Right cardiac atrium (tissue), 5 donors: ENCODE results near the gene POPDC3. TPM values are rescaled to one million over a fixed set of nuclear protein-coding genes. Genes with fewer than 3 reads are reported as not detected.

Experiments used
- ATAC-seq, 2 donors: fragments of 200-7000 bp; cut with Tn5 transposase; one replicate each; pipeline versions ENCODE4 v1.8.0 to v1.9.1; 2020; ENCODE audit warnings: moderate library complexity in 2 of 2, mild to moderate bottlenecking in 1 of 2
- DNase-seq, 3 donors: peaks; one replicate each; pipeline ENCODE4 v3.0.0-alpha.2; 2020
- H3K27ac ChIP-seq: one replicate; pipeline ENCODE4 v1.5.1; 2013; ENCODE audit warnings: mild to moderate bottlenecking, low read length, control low read depth, moderate library complexity
- H3K27me3 ChIP-seq: one replicate; pipeline ENCODE4 v1.6.1; 2013; ENCODE audit not compliant: control insufficient read depth, insufficient read depth
- H3K4me1 ChIP-seq: one replicate; pipeline ENCODE4 v1.6.1; 2013; ENCODE audit warnings: low read length; ENCODE audit not compliant: control insufficient read depth, insufficient read depth
- H3K4me3 ChIP-seq: one replicate; pipeline ENCODE4 v1.5.1; 2013; ENCODE audit warnings: low read length, control low read depth
- H3K9me3 ChIP-seq: one replicate; pipeline ENCODE4 v1.6.1; 2013; ENCODE audit warnings: low read length; ENCODE audit not compliant: control insufficient read depth
- WGBS: extraction: QIAGEN DNeasy Blood & Tissue Kit; methylation state at CpG from one replicate; pipeline ENCODE4 v1.1.7; 2013; 5-methylcytosine and 5-hydroxymethylcytosine counted together
- intact Hi-C, 4 donors: fragments of 100-400 bp; cut with DNase I; formaldehyde crosslinking; loops; one replicate each; pipeline versions ENCODE4 v1.11.0 to v1.14.0; 2022 to 2023
- polyA plus RNA-seq: library from polyadenylated mRNA; stranded (reverse); fragments of 200-250 nt; gene quantifications from one replicate; pipeline ENCODE4 v1.2.3, GENCODE V29; 2013
- total RNA-seq, 4 donors: library from RNA; stranded (reverse); fragmentation: NEBNext Ultra II Directional; extraction: Animal tissue kit (Norgen Biotek cat#: 25700); gene quantifications; one replicate each; pipeline ENCODE4 v1.2.1, GENCODE V29; 2021
- donor health status: healthy with polysubstance abuse.
- donor health status: DM: no; HTN: yes; CAD: no.
- donor health status: DM: no; HTN: no; CAD: no.
- donor health status: DM: no; HTN: yes; CAD: no; lungs with severe emphysema.
- donor health status: DM: yes; HTN: yes; CAD: no.

POPDC3 gene
- total and polyA plus RNA-seq, 5 donors = 31.6 to 53.2 (median 48.2) TPM

- ATAC-seq (no peak), DNase-seq (no peak)
- WGBS = 62% methylated on average over 3 of the region's 3 CpGs
- intact Hi-C loops = no loop called here
- H3K27me3 ChIP-seq = no peaks in the 10 kb centered on the region
- H3K4me1 ChIP-seq = no peaks in the 10 kb centered on the region
- H3K9me3 ChIP-seq = no peaks in the 10 kb centered on the region
- no peak overlapping the region for H3K4me3 ChIP-seq
- no peak overlapping the region for H3K27ac ChIP-seq
Observed at GRCh38 chr6:105194591-105194990, 14.8 kb upstream of the POPDC3 start.

GRCh38 chr6:105194106-105194505 is 14.3 kb upstream of the POPDC3 start:
- H3K27ac ChIP-seq = no peak overlapping the region
- H3K4me1 ChIP-seq = no peaks in the 10 kb centered on the region
- no peak for ATAC-seq
- H3K9me3 ChIP-seq = no peaks in the 10 kb centered on the region
- H3K4me3 ChIP-seq = no peak overlapping the region
- DNase-seq = no peak
- intact Hi-C loops = no loop called here
- 45% methylated on average over 1 of the region's 1 CpG for WGBS
- no peaks in the 10 kb centered on the region for H3K27me3 ChIP-seq

GRCh38 chr6:105193647-105194046 is 13.8 kb upstream of the POPDC3 start:
- Histone ChIP-seq H3K9me3 (no peaks in the 10 kb centered on the region), H3K4me3 (no peak overlapping the region), H3K27ac (no peak overlapping the region), H3K27me3 (no peaks in the 10 kb centered on the region), H3K4me1 (no peaks in the 10 kb centered on the region)
- DNase-seq (no peak), ATAC-seq (no peak)
- intact Hi-C loops = no loop called here
- WGBS = 63% methylated on average over 1 of the region's 1 CpG

GRCh38 chr6:105192707-105193465 is 13.1 kb upstream of the POPDC3 start:
- H3K27ac ChIP-seq = no peak overlapping the region
- ATAC-seq (no peak), DNase-seq (no peak)
- 68% methylated on average over 7 of the region's 7 CpGs for WGBS
- H3K27me3 ChIP-seq = no peaks in the 10 kb centered on the region
- no peak overlapping the region for H3K4me3 ChIP-seq
- H3K9me3 ChIP-seq = no peaks in the 10 kb centered on the region
- intact Hi-C loops = no loop called here
- H3K4me1 ChIP-seq = no peaks in the 10 kb centered on the region

GRCh38 chr6:105191351-105191750 is 11.5 kb upstream of the POPDC3 start:
- Histone ChIP-seq H3K4me1 (no peaks in the 10 kb centered on the region), H3K27me3 (no peaks in the 10 kb centered on the region), H3K27ac (no peak overlapping the region), H3K4me3 (no peak overlapping the region), H3K9me3 (no peaks in the 10 kb centered on the region)
- no peak for DNase-seq
- 88% methylated on average over 1 of the region's 1 CpG for WGBS
- intact Hi-C loops = no loop called here
- ATAC-seq = no peak

- no peaks in the 10 kb centered on the region for H3K9me3 ChIP-seq
- no peak overlapping the region for H3K4me3 ChIP-seq
- intact Hi-C loops = no loop called here
- 74% methylated on average over 10 of the region's 10 CpGs for WGBS
- DNase-seq = no peak
- no peaks in the 10 kb centered on the region for H3K27me3 ChIP-seq
- ATAC-seq = no peak
- H3K4me1 ChIP-seq = no peaks in the 10 kb centered on the region
- H3K27ac ChIP-seq = no peak overlapping the region
Observed at GRCh38 chr6:105189026-105189820, 9.4 kb upstream of the POPDC3 start.

GRCh38 chr6:105188251-105188650 is 8.4 kb upstream of the POPDC3 start:
- DNase-seq (no peak), ATAC-seq (no peak)
- H3K27ac ChIP-seq = no peak overlapping the region
- intact Hi-C loops = no loop called here
- no peaks in the 10 kb centered on the region for H3K9me3 ChIP-seq
- 97% methylated on average over 2 of the region's 2 CpGs for WGBS
- H3K4me3 ChIP-seq = no peak overlapping the region
- no peaks in the 10 kb centered on the region for H3K27me3 ChIP-seq
- no peaks in the 10 kb centered on the region for H3K4me1 ChIP-seq

- intact Hi-C loops = no loop called here
- WGBS = 93% methylated on average over 2 of the region's 2 CpGs
Observed at GRCh38 chr6:105186576-105186975, 6.8 kb upstream of the POPDC3 start.

GRCh38 chr6:105184921-105185320 is 5.1 kb upstream of the POPDC3 start:
- 56% methylated on average over 2 of the region's 2 CpGs for WGBS
- peaks cover 2% of the 10 kb centered on the region for H3K4me1 ChIP-seq
- intact Hi-C loops = no loop called here
- H3K27ac ChIP-seq = no peak overlapping the region
- no peaks in the 10 kb centered on the region for H3K27me3 ChIP-seq
- DNase-seq = no peak
- ATAC-seq = no peak
- no peaks in the 10 kb centered on the region for H3K9me3 ChIP-seq
- H3K4me3 ChIP-seq = no peak overlapping the region

More at GRCh38 chr6:105186576-105186975, 6.8 kb upstream of the POPDC3 start:
- H3K27ac ChIP-seq = no peak overlapping the region
- ATAC-seq (no peak), DNase-seq (no peak)
- peaks cover 2% of the 10 kb centered on the region for H3K4me1 ChIP-seq
- no peaks in the 10 kb centered on the region for H3K27me3 ChIP-seq
- no peaks in the 10 kb centered on the region for H3K9me3 ChIP-seq
- no peak overlapping the region for H3K4me3 ChIP-seq

GRCh38 chr6:105181981-105182515 is 2.2 kb upstream of the POPDC3 start:
- 76% methylated on average over 4 of the region's 4 CpGs for WGBS
- Histone ChIP-seq H3K4me3 (no peak overlapping the region), H3K27ac (no peak overlapping the region), H3K27me3 (no peaks in the 10 kb centered on the region), H3K9me3 (no peaks in the 10 kb centered on the region), H3K4me1 (peaks cover 2% of the 10 kb centered on the region)
- ATAC-seq (no peak), DNase-seq (no peak)
- intact Hi-C loops = no loop called here

GRCh38 chr6:105178636-105179035 is 1.2 kb downstream of the POPDC3 start:
- H3K4me1 ChIP-seq = peaks cover 2% of the 10 kb centered on the region
- no peak overlapping the region for H3K27ac ChIP-seq
- H3K27me3 ChIP-seq = no peaks in the 10 kb centered on the region
- intact Hi-C loops = no loop called here
- ATAC-seq = no peak
- peak overlapping the region; percentile 63 for H3K4me3 ChIP-seq
- DNase-seq = no peak
- H3K9me3 ChIP-seq = no peaks in the 10 kb centered on the region
- WGBS = 41% methylated on average over 5 of the region's 5 CpGs
